WTC11 (cell line): Measurements from ENCODE around the gene PLEKHA1. TPM values are rescaled to one million over a fixed set of nuclear protein-coding genes. Genes with fewer than 3 reads are reported as not detected.

ENCODE experiments used
- ATAC-seq: fragments of 200-7000 bp; cut with Tn5 transposase; 2 replicates; pipeline ENCODE4 v1.10.0; 2021; ENCODE audit warnings: mild to moderate bottlenecking, moderate library complexity
- CTCF ChIA-PET: fragments of 300-600 bp; sonication (Branson Sonifier 250); formaldehyde crosslinking; loops from one replicate; lab custom pipeline; 2021; ENCODE audit warnings: antibody characterized with exemption; lab: Charles Lee
- POLR2A ChIA-PET: fragments of 350-600 bp; sonication (Branson Sonifier 250); formaldehyde crosslinking; loops from one replicate; lab custom pipeline; 2021; ENCODE audit warnings: antibody characterized with exemption; lab: Charles Lee
- DNase-seq: peaks from one replicate; pipeline ENCODE4 v3.0.0; 2021; ENCODE audit warnings: low spot score
- H3K27ac Mint-ChIP-seq: 2 replicates; pipeline ENCODE4 v1.8.0; 2021; ENCODE audit warnings: mixed read lengths
- H3K27me3 Mint-ChIP-seq: 2 replicates; pipeline ENCODE4 v1.8.0; 2021; ENCODE audit warnings: low read depth, mild to moderate bottlenecking, moderate library complexity, mixed read lengths
- H3K36me3 Mint-ChIP-seq: 2 replicates; pipeline ENCODE4 v1.8.0; 2021; ENCODE audit warnings: mixed read lengths
- H3K4me1 Mint-ChIP-seq: 2 replicates; pipeline ENCODE4 v1.8.0; 2022; ENCODE audit warnings: mixed read lengths
- H3K4me3 Mint-ChIP-seq: 2 replicates; pipeline ENCODE4 v1.8.0; 2021; ENCODE audit warnings: mild to moderate bottlenecking, moderate library complexity, mixed read lengths
- H3K9me3 Mint-ChIP-seq: 2 replicates; pipeline ENCODE4 v1.8.0; 2021; ENCODE audit warnings: mixed read lengths
- AR ChIP-seq: fragments of 250-450 bp; sonication (Bioruptor Pico); IDR thresholded peaks from 2 replicates; pipeline ENCODE4 v1.9.0; 2021; ENCODE audit warnings: mild to moderate bottlenecking
- ATF1 ChIP-seq: sonication (generic); formaldehyde crosslinking; IDR thresholded peaks from 2 replicates; pipeline ENCODE4 v1.8.1; 2023; ENCODE audit warnings: mild to moderate bottlenecking, moderate library complexity, missing genetic modification reagents
- ATF6 ChIP-seq: sonication (generic); formaldehyde crosslinking; IDR thresholded peaks from 2 replicates; pipeline ENCODE4 v1.8.1; 2023; ENCODE audit warnings: mild to moderate bottlenecking, missing genetic modification reagents
- CTCF ChIP-seq: fragments of 200-600 bp; IDR thresholded peaks from 2 replicates; pipeline ENCODE4 v1.8.0; 2022; ENCODE audit warnings: antibody characterized with exemption
- EMX1 ChIP-seq: fragments of 250-450 bp; sonication (Bioruptor Pico); IDR thresholded peaks from 2 replicates; pipeline ENCODE4 v1.8.0; 2021; ENCODE audit warnings: mild to moderate bottlenecking
- KAT7 ChIP-seq: sonication (generic); formaldehyde crosslinking; IDR thresholded peaks from 2 replicates; pipeline ENCODE4 v1.8.1; 2023; ENCODE audit warnings: missing genetic modification reagents, mild to moderate bottlenecking, borderline replicate concordance
- MLX ChIP-seq: sonication (generic); formaldehyde crosslinking; IDR thresholded peaks from 2 replicates; pipeline ENCODE4 v1.8.1; 2023; ENCODE audit warnings: mild to moderate bottlenecking, missing genetic modification reagents, moderate library complexity
- NFE2L1 ChIP-seq: sonication (generic); formaldehyde crosslinking; IDR thresholded peaks from 2 replicates; pipeline ENCODE4 v1.8.1; 2023; ENCODE audit warnings: missing genetic modification reagents
- NFYB ChIP-seq: sonication (generic); formaldehyde crosslinking; conservative IDR thresholded peaks from 2 replicates; pipeline ENCODE4 v1.8.0; 2022; ENCODE audit warnings: low read depth, missing genetic modification reagents
- NR1H2 ChIP-seq: sonication (generic); formaldehyde crosslinking; IDR thresholded peaks from 2 replicates; pipeline ENCODE4 v1.9.0; 2021; ENCODE audit warnings: mild to moderate bottlenecking, moderate library complexity, missing genetic modification reagents
- OVOL2 ChIP-seq: fragments of 250-450 bp; sonication (Bioruptor Pico); IDR thresholded peaks from 2 replicates; pipeline ENCODE4 v1.9.0; 2021; ENCODE audit warnings: mild to moderate bottlenecking, borderline replicate concordance
- PRRX2 ChIP-seq: fragments of 250-450 bp; sonication (Bioruptor Pico); IDR thresholded peaks from 2 replicates; pipeline ENCODE4 v1.8.0; 2021; ENCODE audit warnings: mild to moderate bottlenecking
- RORB ChIP-seq: fragments of 250-450 bp; sonication (Bioruptor Pico); IDR thresholded peaks from 2 replicates; pipeline ENCODE4 v1.9.0; 2021; ENCODE audit warnings: mild to moderate bottlenecking
- TCF7 ChIP-seq: sonication (generic); formaldehyde crosslinking; IDR thresholded peaks from 2 replicates; pipeline ENCODE4 v1.8.0; 2022; ENCODE audit warnings: mild to moderate bottlenecking, low read depth, missing genetic modification reagents, moderate library complexity
- TEAD1 ChIP-seq: sonication (generic); formaldehyde crosslinking; IDR thresholded peaks from 2 replicates; pipeline ENCODE4 v1.8.0; 2022; ENCODE audit warnings: mild to moderate bottlenecking, missing genetic modification reagents
- TP53 ChIP-seq: sonication (generic); formaldehyde crosslinking; IDR thresholded peaks from 2 replicates; pipeline ENCODE4 v1.8.1; 2023; ENCODE audit warnings: mild to moderate bottlenecking, missing genetic modification reagents
- ZBTB43 ChIP-seq: sonication (generic); formaldehyde crosslinking; IDR thresholded peaks from 2 replicates; pipeline ENCODE4 v1.8.1; 2023; ENCODE audit warnings: mild to moderate bottlenecking, missing genetic modification reagents
- ZMAT4 ChIP-seq: fragments of 250-450 bp; sonication (Bioruptor Pico); IDR thresholded peaks from 2 replicates; pipeline ENCODE4 v1.9.0; 2021; ENCODE audit warnings: mild to moderate bottlenecking
- ZNF138 ChIP-seq: sonication (generic); formaldehyde crosslinking; conservative IDR thresholded peaks from 2 replicates; pipeline ENCODE4 v1.8.1; 2022; ENCODE audit warnings: mild to moderate bottlenecking, moderate library complexity, missing genetic modification reagents
- ZNF232 ChIP-seq: sonication (generic); formaldehyde crosslinking; IDR thresholded peaks from 2 replicates; pipeline ENCODE4 v1.8.0; 2022; ENCODE audit warnings: mild to moderate bottlenecking, missing genetic modification reagents
- ZNF263 ChIP-seq: sonication (generic); formaldehyde crosslinking; IDR thresholded peaks from 2 replicates; pipeline ENCODE4 v1.8.1; 2022; ENCODE audit warnings: low read depth, mild to moderate bottlenecking, moderate library complexity, missing genetic modification reagents
- ZNF396 ChIP-seq: fragments of 250-450 bp; sonication (Bioruptor Pico); IDR thresholded peaks from 2 replicates; pipeline ENCODE4 v1.8.0; 2021; ENCODE audit warnings: mild to moderate bottlenecking, moderate library complexity, borderline replicate concordance
- ZNF416 ChIP-seq: fragments of 250-450 bp; sonication (Bioruptor Pico); IDR thresholded peaks from 2 replicates; pipeline ENCODE4 v1.9.0; 2021; ENCODE audit warnings: mild to moderate bottlenecking, inconsistent platforms
- ZNF512 ChIP-seq: sonication (generic); formaldehyde crosslinking; IDR thresholded peaks from 2 replicates; pipeline ENCODE4 v1.8.1; 2022; ENCODE audit warnings: missing genetic modification reagents, borderline replicate concordance
- total RNA-seq: library from RNA; stranded (reverse); gene quantifications from 3 replicates; pipeline ENCODE4 v1.2.3, GENCODE V29; 2021

PLEKHA1 gene
- total RNA-seq, 1 experiment from 2014 or later: 34.6 TPM

GRCh38 chr10:122475100-122475499 lies 100.6 kb downstream of the PLEKHA1 start (continued):
- no peak for TF ChIP-seq TP53 (CRISPR knock-in tag)
- no peak for TF ChIP-seq OVOL2 (CRISPR knock-in tag)
- TF ChIP-seq ZMAT4: no peak
- no peak for TF ChIP-seq ZNF512 (CRISPR knock-in tag)
- TF ChIP-seq NFYB (CRISPR knock-in tag): no peak

- H3K4me3 Mint-ChIP-seq: peak overlapping the region; percentile 29; the same call in 1 of the 2 replicates
- TF ChIP-seq RORB (0 out of 2 replicates have a peak, but pooled peaks have one; percentile 36), AR (CRISPR knock-in tag) (no peak), ATF1 (CRISPR knock-in tag) (no peak), ZNF396 (no peak)
- peaks cover 59% of the 10 kb centered on the region for H3K4me1 Mint-ChIP-seq
- H3K9me3 Mint-ChIP-seq: no peaks in the 10 kb centered on the region
- ChIA-PET POLR2A (no interaction called here), CTCF (interaction anchor here (1.7 kb wide), 1 partner anchor 294 kb away, joined by 4 read pairs; no protein-coding TSS in a partner anchor)
- ATAC-seq (peak; percentile 62), DNase-seq (no peak)
- H3K27ac Mint-ChIP-seq: peak overlapping the region; percentile 84
- no peaks in the 10 kb centered on the region for H3K36me3 Mint-ChIP-seq
- no peaks in the 10 kb centered on the region for H3K27me3 Mint-ChIP-seq
Measured at GRCh38 chr10:122475591-122476332, 101.3 kb downstream of the PLEKHA1 start.

GRCh38 chr10:122476333-122476695 lies 101.8 kb downstream of the PLEKHA1 start:
- CTCF ChIA-PET: interaction anchor here (0.7 to 1.7 kb wide), 2 partner anchors 220 to 294 kb away, joined by 3 to 4 read pairs; no protein-coding TSS in a partner anchor
- peak; percentile 50 for DNase-seq
- H3K36me3 Mint-ChIP-seq: peaks cover 4% of the 10 kb centered on the region; the same call in 1 of the 2 replicates

More at GRCh38 chr10:122476333-122476695, 101.8 kb downstream of the PLEKHA1 start:
- POLR2A ChIA-PET: no interaction called here
- ATAC-seq: peak; percentile 55
- H3K4me3 Mint-ChIP-seq: no peak overlapping the region
- TF ChIP-seq PRRX2 (CRISPR knock-in tag) (no peak), ATF6 (CRISPR knock-in tag) (no peak), EMX1 (CRISPR knock-in tag) (no peak), ZNF263 (CRISPR knock-in tag) (no peak), NFE2L1 (CRISPR knock-in tag) (no peak), TEAD1 (CRISPR knock-in tag) (no peak), ZNF232 (CRISPR knock-in tag) (no peak), ZNF138 (CRISPR knock-in tag) (no peak), OVOL2 (CRISPR knock-in tag) (no peak), NR1H2 (CRISPR knock-in tag) (no peak), ZNF416 (no peak), CTCF (no peak), KAT7 (CRISPR knock-in tag) (no peak), ZBTB43 (CRISPR knock-in tag) (no peak), TCF7 (CRISPR knock-in tag) (no peak), MLX (CRISPR knock-in tag) (no peak)
- peaks cover 59% of the 10 kb centered on the region for H3K4me1 Mint-ChIP-seq
- H3K27ac Mint-ChIP-seq: peak overlapping the region; percentile 84
- H3K9me3 Mint-ChIP-seq: peaks cover 4% of the 10 kb centered on the region
- no peaks in the 10 kb centered on the region for H3K27me3 Mint-ChIP-seq
